Subcutaneous adipose tissue (tissue), 4 donors: ENCODE results near the gene UROC1. TPM values are rescaled to one million over a fixed set of nuclear protein-coding genes. Genes with fewer than 3 reads are reported as not detected.

ENCODE experiments used
- total RNA-seq, 4 donors: library from RNA; depleted of rRNA; stranded (reverse); fragments of >200 nt; gene quantifications; one replicate each; pipeline ENCODE4 v1.1.0, GENCODE V29; 2016
- TF ChIP-seq, protein P1 (sequence below): fragments of 450-650 bp; IDR thresholded peaks from one replicate; pipeline ENCODE4 v1.5.1; 2016; ENCODE audit warnings: low read depth, mild to moderate bottlenecking, control low read depth, antibody characterized with exemption, moderate library complexity

UROC1 gene
- total RNA-seq, 4 donors from 2014 or later: not detected

DNA sequence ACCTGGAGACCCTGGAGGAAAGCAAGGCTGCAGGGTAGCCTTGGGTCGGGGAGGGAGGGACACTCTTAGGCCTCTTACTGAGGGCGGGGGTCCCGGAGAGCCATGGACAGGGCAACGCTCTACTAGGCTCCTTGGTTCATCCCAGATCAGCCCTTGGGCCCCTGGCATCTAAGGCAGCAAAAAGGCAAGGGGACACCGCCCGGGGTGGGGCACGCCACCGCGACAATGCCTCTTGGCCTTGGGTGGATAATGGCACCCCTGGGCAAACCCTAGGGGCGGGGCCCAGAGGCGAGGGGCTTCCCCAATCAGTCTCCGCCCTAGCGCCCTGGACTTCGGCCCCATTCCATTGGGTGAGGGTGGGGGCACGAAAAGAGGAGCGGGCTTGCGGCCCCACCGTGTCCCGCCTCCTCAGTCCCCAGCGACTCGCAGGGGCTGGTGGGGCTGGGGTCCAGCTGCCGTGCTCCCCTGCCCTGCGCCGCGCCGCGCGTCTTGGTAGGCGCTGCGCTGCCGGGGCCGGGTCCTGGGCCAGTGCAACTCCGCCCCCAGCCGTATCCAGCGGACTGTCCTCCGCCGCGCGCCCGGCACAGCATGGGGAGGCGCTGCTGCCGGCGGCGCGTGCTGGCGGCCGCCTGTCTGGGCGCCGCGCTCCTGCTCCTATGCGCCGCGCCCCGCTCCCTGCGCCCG, 6.3 kb upstream of the UROC1 start, which contains the start of gene CHST13:
Gene CHST13, plus strand, starts transcription at position 411 of the 684 bp plus-strand sequence. Its CDS starts 178 bp downstream, at position 589.
- TF ChIP-seq, protein P1, sequence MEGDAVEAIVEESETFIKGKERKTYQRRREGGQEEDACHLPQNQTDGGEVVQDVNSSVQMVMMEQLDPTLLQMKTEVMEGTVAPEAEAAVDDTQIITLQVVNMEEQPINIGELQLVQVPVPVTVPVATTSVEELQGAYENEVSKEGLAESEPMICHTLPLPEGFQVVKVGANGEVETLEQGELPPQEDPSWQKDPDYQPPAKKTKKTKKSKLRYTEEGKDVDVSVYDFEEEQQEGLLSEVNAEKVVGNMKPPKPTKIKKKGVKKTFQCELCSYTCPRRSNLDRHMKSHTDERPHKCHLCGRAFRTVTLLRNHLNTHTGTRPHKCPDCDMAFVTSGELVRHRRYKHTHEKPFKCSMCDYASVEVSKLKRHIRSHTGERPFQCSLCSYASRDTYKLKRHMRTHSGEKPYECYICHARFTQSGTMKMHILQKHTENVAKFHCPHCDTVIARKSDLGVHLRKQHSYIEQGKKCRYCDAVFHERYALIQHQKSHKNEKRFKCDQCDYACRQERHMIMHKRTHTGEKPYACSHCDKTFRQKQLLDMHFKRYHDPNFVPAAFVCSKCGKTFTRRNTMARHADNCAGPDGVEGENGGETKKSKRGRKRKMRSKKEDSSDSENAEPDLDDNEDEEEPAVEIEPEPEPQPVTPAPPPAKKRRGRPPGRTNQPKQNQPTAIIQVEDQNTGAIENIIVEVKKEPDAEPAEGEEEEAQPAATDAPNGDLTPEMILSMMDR: no peak

DNA sequence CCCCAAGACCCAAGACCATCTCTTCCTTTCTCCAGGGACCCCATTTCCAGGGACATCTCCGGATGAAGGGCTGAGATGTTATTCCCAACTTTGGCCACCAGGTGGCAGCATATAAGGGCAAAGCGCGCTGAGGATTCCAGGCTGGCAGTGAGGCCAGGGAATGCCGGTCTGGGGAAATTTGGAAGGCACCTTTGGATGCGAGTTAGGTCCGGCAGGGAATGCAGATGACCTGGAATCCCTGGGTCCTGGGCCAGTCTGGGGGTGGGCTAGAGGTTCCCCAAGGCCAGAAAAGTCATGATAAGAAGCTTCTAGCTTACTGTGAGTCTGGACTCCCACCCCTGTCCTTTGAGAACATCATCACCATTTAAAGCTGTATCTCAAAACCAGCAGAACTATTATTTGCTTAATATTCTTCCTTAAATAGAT, 4.8 kb upstream of the UROC1 start:
- TF ChIP-seq, protein P1: no peak

DNA sequence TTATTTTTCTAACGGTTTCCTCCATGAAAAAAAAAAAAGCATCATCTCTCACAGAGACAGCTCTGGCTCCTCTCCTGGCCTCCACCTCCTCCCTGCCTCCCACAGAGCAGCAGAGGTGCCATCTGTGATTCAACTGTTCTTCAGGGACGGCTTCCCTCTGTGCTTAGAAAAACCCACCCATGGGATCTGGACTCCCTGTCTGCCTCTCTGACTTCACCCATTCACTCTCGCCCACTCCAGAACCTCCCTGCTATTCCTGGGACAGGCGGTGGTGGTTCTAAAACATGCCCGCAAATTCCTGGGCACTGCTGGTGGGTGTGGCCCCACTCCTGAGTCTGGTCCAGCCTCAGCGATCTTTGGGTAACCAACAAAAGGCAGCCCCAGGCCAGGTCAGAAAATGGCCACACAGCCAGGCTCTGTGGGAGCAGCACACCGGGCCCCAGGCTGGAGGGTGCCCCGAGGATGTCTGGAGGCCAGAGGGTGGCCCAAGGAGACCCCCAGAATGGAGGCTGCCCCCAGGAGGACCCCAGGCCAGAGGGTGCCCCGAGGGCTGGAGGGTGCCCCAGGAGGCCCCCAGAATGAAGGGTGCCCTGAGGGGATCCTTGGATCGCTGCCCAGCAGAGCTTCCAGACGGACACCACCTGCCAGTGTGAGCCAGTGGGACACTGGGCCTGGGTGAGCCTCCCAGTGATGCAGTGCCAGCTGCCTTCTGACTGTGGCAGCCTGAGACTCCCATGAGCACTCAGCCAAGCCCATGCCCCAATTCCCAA, 3.7 kb upstream of the UROC1 start:
- TF ChIP-seq, protein P1: no peak

DNA sequence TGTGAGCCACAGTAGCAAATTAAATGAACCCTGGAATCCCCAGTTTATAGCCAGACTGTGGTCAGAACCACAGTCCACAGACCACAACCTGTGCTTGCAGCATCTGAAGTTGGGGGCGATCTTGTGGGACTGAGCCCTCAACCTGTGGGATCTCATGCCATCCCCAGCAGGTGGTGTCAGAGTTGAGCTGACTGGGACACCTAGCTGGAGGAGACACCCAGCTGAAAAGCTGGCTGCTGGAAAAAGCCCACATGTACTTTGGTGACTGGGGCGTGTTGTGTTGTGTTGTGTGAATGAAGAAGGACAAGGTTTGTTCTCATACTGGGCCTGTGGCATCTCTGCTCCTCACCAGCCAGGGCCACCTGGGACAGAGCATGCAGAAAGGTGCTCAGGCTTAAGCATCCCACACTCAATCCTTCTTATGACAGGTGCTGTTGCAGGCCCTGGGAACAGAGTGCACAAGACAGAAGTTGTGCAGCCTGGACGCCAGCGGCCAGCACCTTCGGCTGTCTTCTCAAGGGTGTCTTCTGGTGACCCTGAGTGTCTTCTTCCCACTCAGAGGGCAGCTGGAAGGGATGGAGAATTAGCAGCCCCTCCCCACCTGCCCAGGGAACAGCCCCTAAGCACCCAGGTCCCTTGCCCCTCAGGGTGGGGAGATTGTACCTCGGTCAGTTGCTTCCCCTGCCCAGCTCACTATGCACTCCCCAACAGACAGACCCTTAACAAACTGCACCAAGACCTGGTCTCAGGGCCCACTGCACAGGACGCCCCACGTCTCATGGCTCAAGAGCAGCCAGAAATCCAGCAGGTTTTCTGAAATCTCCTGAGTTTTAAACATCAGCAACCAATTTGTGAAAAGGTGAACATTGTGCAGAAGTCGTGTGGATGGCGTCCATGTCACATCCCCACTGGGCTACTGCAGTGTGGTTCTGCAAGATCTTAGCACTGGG, 2.2 kb upstream of the UROC1 start:
- TF ChIP-seq, protein P1: no peak

DNA sequence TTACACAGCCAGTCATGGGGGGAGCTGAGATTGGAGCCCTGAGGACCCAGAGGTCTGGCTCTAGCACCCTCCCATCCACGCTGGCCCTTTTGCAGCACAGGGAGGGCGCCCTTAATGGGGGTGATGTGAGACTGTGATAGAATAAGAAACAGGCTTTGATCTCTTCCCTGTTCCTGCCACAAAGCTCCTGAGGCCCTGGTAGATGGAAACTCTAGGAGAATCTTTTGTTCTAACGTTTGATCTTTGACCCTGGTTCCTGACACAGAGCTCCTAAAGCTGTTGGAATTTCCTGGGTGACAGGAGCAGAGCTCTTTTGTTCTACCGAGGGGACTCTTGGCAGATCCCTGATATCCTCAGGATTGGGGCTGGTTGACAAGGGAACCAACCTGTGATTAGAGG, 1.2 kb upstream of the UROC1 start:
- TF ChIP-seq, protein P1: no peak

DNA sequence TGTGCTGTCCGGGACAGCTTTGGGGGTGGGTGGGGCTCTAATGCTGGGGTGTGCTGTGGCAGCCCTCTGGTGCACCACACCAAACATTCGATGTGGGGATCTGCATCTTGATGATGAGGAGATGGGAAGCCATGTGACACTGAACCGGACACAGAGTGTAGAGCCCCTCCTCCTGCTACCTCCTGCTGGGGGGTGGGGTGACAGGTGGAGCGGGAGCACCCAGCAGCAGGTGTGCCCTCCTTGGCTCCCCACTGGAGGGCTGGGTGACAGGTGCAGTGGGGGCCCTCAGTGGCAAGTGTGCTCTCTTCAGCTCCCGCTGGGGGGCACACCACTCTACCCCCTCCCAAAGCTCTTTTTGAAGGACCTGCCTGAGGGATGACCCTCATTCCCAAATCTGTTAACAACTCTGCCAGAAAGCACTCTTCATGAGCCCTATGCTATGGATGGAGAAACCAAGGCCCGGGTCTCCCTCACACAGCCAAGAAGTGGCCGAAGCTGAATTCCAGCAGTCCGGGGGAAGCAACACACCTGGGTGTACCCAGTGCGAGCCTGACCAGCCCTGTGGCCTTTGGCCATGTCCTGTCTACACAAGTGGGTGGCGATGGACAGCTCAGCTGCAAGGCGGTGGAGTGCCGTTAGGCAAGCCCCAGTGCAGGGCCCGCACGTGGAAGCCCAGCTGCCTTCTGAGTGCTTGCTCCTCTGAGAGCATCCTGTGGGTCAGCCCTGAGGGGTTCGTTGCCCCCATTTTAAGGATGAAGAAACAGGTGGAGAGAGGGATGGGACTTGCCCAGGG, 609 bp upstream of the UROC1 start:
- TF ChIP-seq, protein P1: no peak
